HG03520 (cell line): Measurements from ENCODE around the gene CYB561D1.

Source experiments
- ATAC-seq: cut with Tn5 transposase; IDR thresholded peaks from one replicate; pipeline ENCODE4 v1.9.1; 2021; ENCODE audit warnings: mild to moderate bottlenecking, moderate library complexity; ENCODE audit not compliant: unreplicated experiment

CYB561D1 gene

GRCh38 chr1:109479901-109480300 lies 14.0 kb upstream of the CYB561D1 start:
- no peak for ATAC-seq

GRCh38 chr1:109481646-109482045 lies 12.2 kb upstream of the CYB561D1 start:
- ATAC-seq, result no peak

- ATAC-seq, result no peak
Observed at GRCh38 chr1:109482242-109482641, 11.7 kb upstream of the CYB561D1 start.

GRCh38 chr1:109482791-109483671 lies 10.9 kb upstream of the CYB561D1 start:
- ATAC-seq, result peak; percentile 21

GRCh38 chr1:109483672-109484518 lies 10.0 kb upstream of the CYB561D1 start, which contains the start of gene ATXN7L2:
TSS of gene ATXN7L2 (plus strand) at chr1:109483905. CDS start at chr1:109483954, 49 bp downstream.
- peak; percentile 76 for ATAC-seq

- ATAC-seq, result no peak
Observed at GRCh38 chr1:109484519-109484975, 9.3 kb upstream of the CYB561D1 start.

GRCh38 chr1:109485001-109485400 lies 8.9 kb upstream of the CYB561D1 start:
- ATAC-seq, result no peak

GRCh38 chr1:109487261-109487660 lies 6.6 kb upstream of the CYB561D1 start:
- ATAC-seq, result no peak

- ATAC-seq, result no peak
Observed at GRCh38 chr1:109488201-109488600, 5.7 kb upstream of the CYB561D1 start.

GRCh38 chr1:109488696-109489095 lies 5.2 kb upstream of the CYB561D1 start:
- no peak for ATAC-seq

- no peak for ATAC-seq
Observed at GRCh38 chr1:109490029-109490933, 3.6 kb upstream of the CYB561D1 start.

GRCh38 chr1:109490934-109491302 lies 3.0 kb upstream of the CYB561D1 start:
- no peak for ATAC-seq

- ATAC-seq, result no peak
Observed at GRCh38 chr1:109491372-109491771, 2.5 kb upstream of the CYB561D1 start.

- ATAC-seq, result no peak
Observed at GRCh38 chr1:109492779-109493178, 1.1 kb upstream of the CYB561D1 start.

GRCh38 chr1:109493227-109493626 lies 667 bp upstream of the CYB561D1 start:
- ATAC-seq, result no peak

GRCh38 chr1:109495738-109496137 lies 1.8 kb downstream of the CYB561D1 start:
- no peak for ATAC-seq

- ATAC-seq, result no peak
Observed at GRCh38 chr1:109497449-109498160, 3.7 kb downstream of the CYB561D1 start.

- ATAC-seq, result no peak
Observed at GRCh38 chr1:109498161-109498801, 4.4 kb downstream of the CYB561D1 start.

- no peak for ATAC-seq
Observed at GRCh38 chr1:109499081-109499480, 5.2 kb downstream of the CYB561D1 start.
